ENCODE data around the gene PALM. TPM values are rescaled to one million over a fixed set of nuclear protein-coding genes. Genes with fewer than 3 reads are reported as not detected.

PALM gene
- polyA plus RNA-seq, 1 donor from 2014 or later, result 74.8 TPM

DNA sequence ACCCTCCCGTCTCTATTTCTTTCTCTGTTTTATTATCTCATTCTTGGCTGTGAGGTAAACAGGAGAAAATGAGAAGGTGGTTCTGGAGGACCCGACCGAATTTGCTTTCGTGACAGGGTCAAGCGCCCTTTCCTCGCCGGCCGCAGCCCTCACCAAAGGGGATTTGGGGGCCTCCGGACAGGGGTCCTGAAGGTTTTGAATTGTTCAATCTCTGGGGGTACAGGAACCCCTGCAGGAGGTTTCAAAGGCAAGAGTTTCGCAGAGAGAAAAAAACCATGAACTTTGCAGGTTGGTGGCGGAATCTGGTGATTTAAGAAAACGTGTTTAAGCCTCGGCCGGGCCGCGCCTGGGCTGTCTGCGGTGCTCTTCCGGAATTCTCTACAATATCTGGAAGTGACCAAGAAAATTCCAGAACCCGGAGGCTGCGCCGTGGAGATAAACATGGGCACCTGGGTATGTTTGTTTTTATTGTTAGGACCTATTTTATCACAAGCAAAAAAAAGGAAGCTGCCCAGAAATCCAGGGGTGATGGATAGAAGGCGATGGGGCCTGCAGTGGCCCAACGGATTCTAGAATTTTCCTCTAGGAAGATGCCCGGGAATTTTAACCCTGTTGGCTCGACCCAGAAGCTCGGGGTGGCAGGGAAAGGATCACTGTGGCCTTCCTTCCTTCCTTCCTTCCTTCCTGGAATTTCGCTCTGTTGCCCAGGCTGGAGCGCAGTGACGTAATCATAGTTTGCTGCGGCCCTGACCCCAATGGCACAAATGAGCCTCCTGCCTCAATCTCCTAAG lies 74.3 kb downstream of the PALM start:
- no peak for TF ChIP-seq SMC3 (conservative IDR thresholded peaks at IDR 0.05; ENCODE audit: poor library complexity)
- no peak for TF ChIP-seq TAF1 (IDR thresholded peaks at IDR 0.05; ENCODE audit: low read depth)
- no peak for TF ChIP-seq POLR2AphosphoS5 (IDR thresholded peaks at IDR 0.05)
- no peak for TF ChIP-seq MXI1 (conservative IDR thresholded peaks at IDR 0.05; ENCODE audit: poor library complexity, severe bottlenecking)
- TF ChIP-seq, protein P1, sequence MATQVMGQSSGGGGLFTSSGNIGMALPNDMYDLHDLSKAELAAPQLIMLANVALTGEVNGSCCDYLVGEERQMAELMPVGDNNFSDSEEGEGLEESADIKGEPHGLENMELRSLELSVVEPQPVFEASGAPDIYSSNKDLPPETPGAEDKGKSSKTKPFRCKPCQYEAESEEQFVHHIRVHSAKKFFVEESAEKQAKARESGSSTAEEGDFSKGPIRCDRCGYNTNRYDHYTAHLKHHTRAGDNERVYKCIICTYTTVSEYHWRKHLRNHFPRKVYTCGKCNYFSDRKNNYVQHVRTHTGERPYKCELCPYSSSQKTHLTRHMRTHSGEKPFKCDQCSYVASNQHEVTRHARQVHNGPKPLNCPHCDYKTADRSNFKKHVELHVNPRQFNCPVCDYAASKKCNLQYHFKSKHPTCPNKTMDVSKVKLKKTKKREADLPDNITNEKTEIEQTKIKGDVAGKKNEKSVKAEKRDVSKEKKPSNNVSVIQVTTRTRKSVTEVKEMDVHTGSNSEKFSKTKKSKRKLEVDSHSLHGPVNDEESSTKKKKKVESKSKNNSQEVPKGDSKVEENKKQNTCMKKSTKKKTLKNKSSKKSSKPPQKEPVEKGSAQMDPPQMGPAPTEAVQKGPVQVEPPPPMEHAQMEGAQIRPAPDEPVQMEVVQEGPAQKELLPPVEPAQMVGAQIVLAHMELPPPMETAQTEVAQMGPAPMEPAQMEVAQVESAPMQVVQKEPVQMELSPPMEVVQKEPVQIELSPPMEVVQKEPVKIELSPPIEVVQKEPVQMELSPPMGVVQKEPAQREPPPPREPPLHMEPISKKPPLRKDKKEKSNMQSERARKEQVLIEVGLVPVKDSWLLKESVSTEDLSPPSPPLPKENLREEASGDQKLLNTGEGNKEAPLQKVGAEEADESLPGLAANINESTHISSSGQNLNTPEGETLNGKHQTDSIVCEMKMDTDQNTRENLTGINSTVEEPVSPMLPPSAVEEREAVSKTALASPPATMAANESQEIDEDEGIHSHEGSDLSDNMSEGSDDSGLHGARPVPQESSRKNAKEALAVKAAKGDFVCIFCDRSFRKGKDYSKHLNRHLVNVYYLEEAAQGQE (IDR thresholded peaks at IDR 0.05; ENCODE audit: borderline replicate concordance), result no peak
- H3K36me3 ChIP-seq (ENCODE audit: insufficient read depth, low read length), result no peaks in the 10 kb centered on the region
- H3K9ac ChIP-seq (ENCODE audit: low read length), result no peak overlapping the region
- no peak overlapping the region for H3K4me3 ChIP-seq (ENCODE audit: low read length)
- H4K20me1 ChIP-seq (ENCODE audit: insufficient read depth), result no peaks in the 10 kb centered on the region
- no peaks in the 10 kb centered on the region for H3K9me2 ChIP-seq (ENCODE audit: insufficient read depth, low read length)
- no peaks in the 10 kb centered on the region for H3K79me2 ChIP-seq (replicated peaks; ENCODE audit: insufficient read depth, low read length)
- H3F3A ChIP-seq (ENCODE audit: insufficient read depth, low read length, poor library complexity, severe bottlenecking), result no peaks in the 10 kb centered on the region
- no peaks in the 10 kb centered on the region for H3K9me3 ChIP-seq (ENCODE audit: low read length)
- no peaks in the 10 kb centered on the region for H3K27me3 ChIP-seq (ENCODE audit: insufficient read depth, low read depth, low read length)
- no peak overlapping the region for H2AFZ ChIP-seq (ENCODE audit: low read depth, low read length)
- H3K4me2 ChIP-seq (ENCODE audit: low read length), result no peak overlapping the region
- no peak overlapping the region for H3K27ac ChIP-seq (ENCODE audit: low read length)

DNA sequence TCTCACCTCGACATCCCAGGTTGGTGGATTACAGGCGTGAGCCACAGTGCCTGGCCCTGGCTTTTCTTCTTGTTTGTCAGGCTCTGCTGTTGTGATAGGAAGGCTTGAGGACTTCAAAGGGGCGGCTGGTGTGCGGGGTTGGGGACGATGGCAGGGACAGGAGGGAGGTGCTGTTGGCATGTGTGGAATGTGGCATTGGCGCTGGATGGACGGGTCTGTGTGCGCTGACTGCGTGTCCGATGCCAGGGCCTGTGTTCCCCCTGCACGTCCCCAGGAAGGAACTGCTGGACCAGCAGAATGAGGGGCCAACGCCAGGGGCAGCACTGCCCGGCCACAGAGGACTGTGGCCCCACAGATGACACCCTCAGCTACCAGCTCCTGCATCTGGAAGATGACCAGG lies 75.8 kb downstream of the PALM start:
- Histone ChIP-seq H3K36me3 (ENCODE audit: insufficient read depth, low read length) (no peaks in the 10 kb centered on the region), H2AFZ (ENCODE audit: low read depth, low read length) (no peak overlapping the region), H3K9ac (ENCODE audit: low read length) (no peak overlapping the region), H3K4me2 (ENCODE audit: low read length) (no peak overlapping the region), H3K27me3 (ENCODE audit: insufficient read depth, low read depth, low read length) (no peaks in the 10 kb centered on the region), H3K79me2 (replicated peaks; ENCODE audit: insufficient read depth, low read length) (no peaks in the 10 kb centered on the region), H3F3A (ENCODE audit: insufficient read depth, low read length, poor library complexity, severe bottlenecking) (no peaks in the 10 kb centered on the region), H3K27ac (ENCODE audit: low read length) (no peak overlapping the region), H3K9me3 (ENCODE audit: low read length) (no peaks in the 10 kb centered on the region), H3K4me3 (ENCODE audit: low read length) (no peak overlapping the region), H3K9me2 (ENCODE audit: insufficient read depth, low read length) (no peaks in the 10 kb centered on the region), H4K20me1 (ENCODE audit: insufficient read depth) (no peaks in the 10 kb centered on the region)
- TF ChIP-seq TAF1 (IDR thresholded peaks at IDR 0.05; ENCODE audit: low read depth), result no peak
- TF ChIP-seq, protein P2, sequence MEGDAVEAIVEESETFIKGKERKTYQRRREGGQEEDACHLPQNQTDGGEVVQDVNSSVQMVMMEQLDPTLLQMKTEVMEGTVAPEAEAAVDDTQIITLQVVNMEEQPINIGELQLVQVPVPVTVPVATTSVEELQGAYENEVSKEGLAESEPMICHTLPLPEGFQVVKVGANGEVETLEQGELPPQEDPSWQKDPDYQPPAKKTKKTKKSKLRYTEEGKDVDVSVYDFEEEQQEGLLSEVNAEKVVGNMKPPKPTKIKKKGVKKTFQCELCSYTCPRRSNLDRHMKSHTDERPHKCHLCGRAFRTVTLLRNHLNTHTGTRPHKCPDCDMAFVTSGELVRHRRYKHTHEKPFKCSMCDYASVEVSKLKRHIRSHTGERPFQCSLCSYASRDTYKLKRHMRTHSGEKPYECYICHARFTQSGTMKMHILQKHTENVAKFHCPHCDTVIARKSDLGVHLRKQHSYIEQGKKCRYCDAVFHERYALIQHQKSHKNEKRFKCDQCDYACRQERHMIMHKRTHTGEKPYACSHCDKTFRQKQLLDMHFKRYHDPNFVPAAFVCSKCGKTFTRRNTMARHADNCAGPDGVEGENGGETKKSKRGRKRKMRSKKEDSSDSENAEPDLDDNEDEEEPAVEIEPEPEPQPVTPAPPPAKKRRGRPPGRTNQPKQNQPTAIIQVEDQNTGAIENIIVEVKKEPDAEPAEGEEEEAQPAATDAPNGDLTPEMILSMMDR (IDR thresholded peaks at IDR 0.05; ENCODE audit: poor library complexity, severe bottlenecking), result no peak
- TF ChIP-seq SMC3 (conservative IDR thresholded peaks at IDR 0.05; ENCODE audit: poor library complexity), result no peak
- no peak for TF ChIP-seq EP300 (conservative IDR thresholded peaks at IDR 0.05; ENCODE audit: poor library complexity, severe bottlenecking)
- TF ChIP-seq, protein P1 (IDR thresholded peaks at IDR 0.05; ENCODE audit: borderline replicate concordance), result no peak
- no peak for TF ChIP-seq RAD21 (conservative IDR thresholded peaks at IDR 0.05)
- no peak for TF ChIP-seq MXI1 (conservative IDR thresholded peaks at IDR 0.05; ENCODE audit: poor library complexity, severe bottlenecking)
- TF ChIP-seq POLR2AphosphoS5 (IDR thresholded peaks at IDR 0.05), result no peak
- TF ChIP-seq EZH2 (IDR thresholded peaks at IDR 0.05; ENCODE audit: borderline replicate concordance, insufficient read depth, low read length, poor library complexity, severe bottlenecking), result no peak
